HG02798 (cell line): Measurements from ENCODE around the gene SULT1B1.
"Not testable (repeated sequence)": the region's sequence is repeated elsewhere in the genome, so short reads cannot be mapped to it uniquely, and the experiment has no call there.

ENCODE experiments used
- ATAC-seq: cut with Tn5 transposase; IDR thresholded peaks from one replicate; pipeline ENCODE4 v1.9.1; 2021; ENCODE audit warnings: mild to moderate bottlenecking; ENCODE audit not compliant: unreplicated experiment, poor library complexity

The SULT1B1 gene

GRCh38 chr4:69760455-69760854 lies at the start of gene SULT1B1:
Gene SULT1B1, minus strand, starts transcription at chr4:69760620. Its CDS starts 5,403 bp downstream, at chr4:69755217.
- no peak for ATAC-seq

DNA sequence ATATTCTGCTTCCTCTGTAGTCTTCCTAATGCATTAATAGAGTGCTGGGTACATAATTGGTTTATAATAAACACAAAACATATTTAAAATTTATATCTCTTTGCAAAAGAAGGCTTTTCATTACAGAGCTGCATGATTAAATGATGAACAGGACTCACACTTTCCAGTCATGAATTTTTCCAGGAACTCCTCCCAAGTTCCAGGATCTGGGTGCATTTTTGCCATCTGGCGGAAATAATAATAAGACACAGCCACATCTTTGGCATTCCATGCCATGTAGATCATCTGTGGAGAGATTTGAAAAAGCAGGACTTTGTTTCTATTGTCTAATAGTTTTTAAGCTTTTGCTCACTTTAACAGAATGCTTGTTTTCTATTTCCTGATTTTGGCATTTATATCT lies 40.2 kb upstream of the SULT1B1 start:
- no peak for ATAC-seq

GRCh38 chr4:69799337-69799736 lies 38.9 kb upstream of the SULT1B1 start:
- no peak for ATAC-seq

DNA sequence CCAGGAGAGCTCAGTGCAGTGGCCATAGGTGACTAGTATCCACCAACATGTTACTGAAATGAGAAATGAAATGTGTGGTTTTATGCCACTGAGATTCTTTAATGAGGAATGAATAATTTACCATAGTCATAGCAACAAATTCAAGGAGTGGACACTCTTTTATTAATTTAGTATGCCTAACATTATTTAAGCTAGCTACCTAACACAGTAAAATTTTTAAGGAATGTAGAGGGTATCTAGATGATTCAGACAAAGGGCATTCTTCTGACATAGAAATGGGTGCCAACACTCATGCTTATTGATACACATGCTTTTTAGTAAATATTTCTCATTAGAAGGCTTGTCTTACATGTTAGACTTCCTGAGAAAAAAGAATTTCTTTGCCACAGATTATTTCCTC lies 33.3 kb upstream of the SULT1B1 start:
- no peak for ATAC-seq

DNA sequence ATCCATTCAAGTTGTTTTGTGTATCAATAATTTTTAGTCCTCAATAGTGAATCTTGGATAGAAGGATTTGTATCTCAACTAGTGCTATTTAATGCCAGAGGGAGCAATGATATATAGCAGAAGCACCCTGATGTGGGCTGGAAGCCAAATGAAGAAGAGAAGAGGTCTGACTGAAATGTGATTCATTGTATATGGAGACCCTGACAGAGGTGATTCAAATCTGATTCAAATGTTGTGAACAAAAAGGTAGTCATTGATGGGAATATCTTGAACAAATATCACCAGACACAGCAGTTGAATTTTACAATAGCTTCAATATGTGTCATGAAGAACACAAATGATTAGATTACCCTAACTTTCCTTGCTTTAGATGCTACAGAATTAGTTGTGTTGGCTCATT lies 27.5 kb upstream of the SULT1B1 start:
- no peak for ATAC-seq

GRCh38 chr4:69786547-69786946 lies 26.1 kb upstream of the SULT1B1 start:
- no peak for ATAC-seq

GRCh38 chr4:69785211-69785831 lies 24.9 kb upstream of the SULT1B1 start:
- ATAC-seq, result no peak

GRCh38 chr4:69782651-69783310 lies 22.4 kb upstream of the SULT1B1 start:
- ATAC-seq, result no peak

DNA sequence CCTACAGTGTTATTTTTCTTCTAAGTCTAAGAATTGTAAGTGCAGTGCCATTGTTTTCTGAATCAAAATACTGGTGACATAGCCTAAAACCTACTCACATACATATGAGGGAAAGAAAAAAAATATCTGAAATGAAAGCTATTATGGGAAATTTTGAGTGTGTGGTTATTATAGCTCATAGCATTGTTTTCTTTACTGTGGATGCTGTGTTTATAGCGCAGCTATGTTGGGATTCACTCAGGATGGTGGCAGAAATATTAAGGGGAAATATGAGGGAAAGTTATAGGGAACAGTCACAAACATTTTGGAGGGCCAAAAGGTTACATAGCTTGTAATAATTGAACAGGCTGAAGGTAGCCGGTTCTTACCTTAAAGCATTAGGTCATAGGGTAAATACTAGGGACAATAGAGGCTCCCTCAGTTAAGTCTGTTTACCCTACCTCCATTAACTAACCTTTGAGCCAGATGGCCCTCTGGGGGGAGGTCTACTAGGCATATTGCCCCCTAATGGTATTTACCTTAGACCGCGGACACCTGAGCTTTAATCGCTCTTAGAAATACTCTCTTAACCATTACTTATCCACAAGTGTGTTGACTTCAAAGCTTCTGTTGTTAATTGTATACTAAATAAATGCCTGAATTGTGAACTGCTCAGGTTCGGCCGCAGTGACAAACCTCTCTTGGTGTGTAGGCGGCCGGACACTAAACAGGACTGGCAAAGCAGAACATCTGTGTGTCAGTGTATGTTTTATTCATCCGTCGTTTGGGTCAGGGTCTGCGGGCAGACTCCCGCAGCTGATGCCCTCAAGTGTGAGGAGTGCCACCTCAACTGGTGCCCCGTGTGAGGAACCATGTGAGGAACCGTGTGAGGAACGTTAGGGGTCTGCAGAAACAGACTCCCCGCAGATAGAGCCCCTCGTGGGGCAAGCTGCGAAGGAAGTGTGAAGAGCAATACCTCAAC lies 21.3 kb upstream of the SULT1B1 start:
- no peak for ATAC-seq

DNA sequence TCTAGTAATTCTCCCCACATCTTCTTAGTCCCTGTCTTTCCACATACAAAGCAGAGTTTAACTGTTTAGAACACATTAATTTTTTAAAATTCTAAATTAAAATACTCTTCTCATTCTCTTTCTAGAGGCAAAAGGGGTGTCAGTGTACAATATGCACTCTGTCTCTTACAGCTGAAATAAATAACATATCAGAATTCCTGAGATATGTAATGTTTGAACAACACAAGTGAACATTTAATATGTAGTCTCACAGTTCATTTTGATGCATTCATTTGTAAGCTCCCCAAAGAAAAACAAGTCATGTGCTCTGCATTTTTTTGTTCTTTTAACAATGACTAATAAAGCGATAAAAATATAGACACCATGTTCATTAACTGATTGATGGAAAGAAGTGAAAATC lies 19.7 kb upstream of the SULT1B1 start:
- ATAC-seq, result no peak

DNA sequence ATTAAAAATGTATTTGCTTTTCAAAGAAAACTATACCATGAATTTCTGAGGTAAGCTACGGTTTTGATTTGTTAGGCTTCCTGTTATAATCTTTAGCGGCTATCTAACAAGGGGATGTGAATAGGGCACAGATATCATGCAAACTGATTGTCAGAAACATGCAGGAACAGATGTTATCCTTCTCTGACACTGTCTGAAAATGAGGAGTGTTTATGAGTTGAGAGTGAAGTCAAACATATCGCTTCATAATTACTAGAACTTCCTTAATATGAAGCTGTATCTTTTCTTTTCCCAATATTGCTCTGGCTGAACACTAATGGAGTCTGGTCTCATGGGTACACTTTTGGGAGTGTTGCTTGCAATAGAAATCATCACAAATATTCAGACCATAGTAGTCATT lies 16.3 kb upstream of the SULT1B1 start:
- no peak for ATAC-seq

DNA sequence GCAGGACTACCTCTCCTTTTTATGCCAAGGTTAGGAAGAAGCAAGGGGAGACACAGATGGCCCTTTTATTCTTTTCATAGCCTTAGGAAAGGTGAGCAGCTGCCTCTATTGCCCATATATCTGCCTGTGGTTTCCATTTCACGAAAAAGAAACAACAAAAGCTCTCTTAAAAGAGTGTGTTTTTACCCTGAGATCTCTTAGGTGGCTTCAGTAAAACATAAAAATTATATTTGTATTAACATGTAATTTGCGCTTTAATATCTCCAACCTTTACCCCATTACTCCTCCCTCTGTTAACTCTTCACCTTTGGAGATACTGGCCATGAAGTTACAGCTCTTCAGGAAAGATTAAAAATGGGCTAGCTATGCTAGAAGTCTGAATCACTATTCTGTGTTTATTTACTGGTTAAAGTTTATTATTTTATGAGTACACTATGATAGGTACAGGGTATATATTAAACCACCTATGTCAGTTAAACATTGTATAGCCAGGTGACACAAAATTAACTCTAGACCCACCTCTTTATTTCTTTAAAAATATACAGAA lies 15.0 kb upstream of the SULT1B1 start:
- ATAC-seq, result no peak

DNA sequence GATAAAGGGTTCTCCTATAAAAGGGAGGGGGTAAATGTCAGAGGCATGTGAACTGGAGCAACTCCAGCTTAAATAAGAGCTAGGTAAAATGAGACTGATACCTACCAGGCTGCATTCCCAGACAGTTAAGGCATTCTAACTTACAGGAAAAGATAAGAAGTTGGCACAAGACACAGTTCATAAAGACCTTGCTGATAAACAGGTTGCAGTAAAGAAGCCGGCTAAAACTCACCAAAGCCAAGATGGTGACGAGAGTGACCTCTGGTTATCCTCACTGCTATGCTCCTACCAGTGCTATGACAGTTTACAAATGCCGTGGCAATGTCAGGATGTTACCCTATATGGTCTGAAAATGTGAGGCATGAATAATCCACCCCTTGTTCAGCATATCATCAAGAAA lies 13.1 kb upstream of the SULT1B1 start:
- no peak for ATAC-seq

GRCh38 chr4:69768554-69768953 lies 8.1 kb upstream of the SULT1B1 start:
- not testable (repeated sequence) for ATAC-seq

- ATAC-seq, result no peak
Measured at GRCh38 chr4:69765751-69766150, 5.3 kb upstream of the SULT1B1 start.

DNA sequence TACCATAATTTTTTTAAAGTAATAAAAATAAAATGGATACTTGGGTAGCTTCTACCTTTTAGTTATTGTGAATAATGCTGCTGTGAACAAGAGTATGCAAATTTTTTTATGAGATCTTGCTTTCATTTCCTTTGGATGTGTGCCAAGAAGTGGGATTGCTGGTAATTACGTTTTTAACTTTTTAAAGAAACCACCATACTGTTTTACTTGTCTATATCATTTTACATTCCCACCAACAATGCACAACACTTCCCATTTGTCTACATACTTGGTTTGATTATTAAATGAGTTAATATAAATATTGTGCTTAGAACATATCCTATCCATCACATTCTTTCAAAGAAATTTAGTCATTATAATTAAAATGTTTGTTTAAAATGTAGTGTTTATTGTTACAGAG lies 3.9 kb upstream of the SULT1B1 start:
- no peak for ATAC-seq

DNA sequence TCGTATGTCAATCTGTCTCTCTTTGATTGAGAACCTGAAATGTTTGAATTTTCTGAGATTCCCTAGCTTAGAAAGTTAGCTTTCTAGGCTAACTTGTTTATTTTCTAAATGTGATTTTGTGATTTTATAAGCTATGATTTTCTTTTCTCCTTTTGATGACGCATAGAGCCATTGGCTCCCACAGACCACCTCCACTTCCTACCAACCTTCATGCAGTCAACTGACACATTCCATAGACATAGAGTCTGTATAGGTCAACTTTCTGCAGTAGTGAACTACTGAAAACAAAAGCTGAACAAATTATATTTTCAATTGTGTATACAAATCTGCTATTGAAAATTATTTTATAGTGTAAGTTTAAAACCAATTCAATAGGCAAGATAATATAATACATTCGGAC lies 2.8 kb upstream of the SULT1B1 start:
- no peak for ATAC-seq

- ATAC-seq, result no peak
Measured at GRCh38 chr4:69759189-69759604, 1.2 kb downstream of the SULT1B1 start.

GRCh38 chr4:69757464-69757863 lies 3.0 kb downstream of the SULT1B1 start:
- ATAC-seq, result no peak

GRCh38 chr4:69754926-69755580 lies 5.4 kb downstream of the SULT1B1 start:
- ATAC-seq, result no peak
